Muscle of leg (tissue), 16 donors: ENCODE results near the gene RPUSD2. TPM values are rescaled to one million over a fixed set of nuclear protein-coding genes. Genes with fewer than 3 reads are reported as not detected.
A peak's percentile ranks its signal among the peaks of the same experiment; 100 is the strongest.

Source experiments
- DNase-seq: peaks from one replicate; pipeline ENCODE4 v3.0.0; 2013
- H3K27ac ChIP-seq: one replicate; pipeline ENCODE4 v1.5.1; 2013; ENCODE audit warnings: mild to moderate bottlenecking, low read length, control low read depth
- H3K27me3 ChIP-seq: one replicate; pipeline ENCODE4 v1.6.1; 2013; ENCODE audit warnings: low read length; ENCODE audit not compliant: control insufficient read depth, insufficient read depth
- H3K36me3 ChIP-seq: one replicate; pipeline ENCODE4 v1.6.1; 2013; ENCODE audit warnings: low read length; ENCODE audit not compliant: control insufficient read depth, insufficient read depth
- H3K4me1 ChIP-seq: one replicate; pipeline ENCODE4 v1.6.1; 2013; ENCODE audit warnings: low read length; ENCODE audit not compliant: control insufficient read depth, insufficient read depth
- H3K4me3 ChIP-seq: one replicate; pipeline ENCODE4 v1.5.1; 2013; ENCODE audit warnings: low read length, control low read depth
- H3K9me3 ChIP-seq: replicated peaks from 2 replicates; pipeline ENCODE4 v1.6.1; 2013; ENCODE audit warnings: low read depth, low read length; ENCODE audit not compliant: control insufficient read depth
- WGBS: methylation state at CpG from one replicate; pipeline ENCODE4 v1.1.5; 2013; ENCODE audit warnings: missing lambda C conversion rate; ENCODE audit not compliant: insufficient coverage; 5-methylcytosine and 5-hydroxymethylcytosine counted together
- long read RNA-seq, 11 donors: transcript quantifications; one replicate each; lab custom pipeline, GENCODE V29; 2026
- polyA plus RNA-seq, 8 donors: library from polyadenylated mRNA; unstranded; fragments of 120-200 nt; gene quantifications; one replicate each; pipeline versions ENCODE4 v1.2.1 to v1.2.3, GENCODE V29; 2013; ENCODE audit warnings: inconsistent platforms in 1 of 8, low replicate concordance in 1 of 8; ENCODE audit not compliant: insufficient read length in 8 of 8, insufficient read depth in 1 of 8
- total RNA-seq: library from RNA; stranded (reverse); fragments of 120-200 nt; gene quantifications from one replicate; pipeline ENCODE4 v1.2.4, GENCODE V29; 2013

The RPUSD2 gene
- 11.0 TPM for total RNA-seq
- 10 to 100 TPM in 5 of 8 donors, 1 to 10 TPM in 3; 8.7 to 12.0 (median 10.8) TPM for polyA plus RNA-seq
- long read RNA-seq, donor 1, partial matches to known transcripts = 0 of 4 reads
- long read RNA-seq, donor 1, other reads (novel, unspliced or antisense) = 0 of 4 reads
- long read RNA-seq, donor 2, partial matches to known transcripts = 0 of 1 reads
- long read RNA-seq, donor 2, other reads (novel, unspliced or antisense) = 0 of 1 reads
- long read RNA-seq, donor 3, transcript RPUSD2-201 (3 exons, 2,358 nt) = major isoform, 5 of 9 reads
- long read RNA-seq, donor 3, partial matches to known transcripts = 0 of 9 reads
- long read RNA-seq, donor 3, other reads (novel, unspliced or antisense) = 0 of 9 reads
- long read RNA-seq, donor 4, transcript RPUSD2-203 (1 exons, 631 nt) = major isoform, 5 of 9 reads
- long read RNA-seq, donor 4, partial matches to known transcripts = 0 of 9 reads
- long read RNA-seq, donor 4, other reads (novel, unspliced or antisense) = 0 of 9 reads
- long read RNA-seq, donor 5, partial matches to known transcripts = 0 of 6 reads
- long read RNA-seq, donor 5, other reads (novel, unspliced or antisense) = 0 of 6 reads
- long read RNA-seq, donor 6, partial matches to known transcripts = 0 of 5 reads
- long read RNA-seq, donor 6, other reads (novel, unspliced or antisense) = 0 of 5 reads
- long read RNA-seq, donor 7, partial matches to known transcripts = 0 of 4 reads
- long read RNA-seq, donor 7, other reads (novel, unspliced or antisense) = 0 of 4 reads
- long read RNA-seq, donor 8, partial matches to known transcripts = 0 of 4 reads
- long read RNA-seq, donor 8, other reads (novel, unspliced or antisense) = 0 of 4 reads
- long read RNA-seq, donor 9, partial matches to known transcripts = 0 of 1 reads
- long read RNA-seq, donor 9, other reads (novel, unspliced or antisense) = 0 of 1 reads
- long read RNA-seq, donor 10, partial matches to known transcripts = 0 of 3 reads
- long read RNA-seq, donor 10, other reads (novel, unspliced or antisense) = 0 of 3 reads
- long read RNA-seq, donor 11, partial matches to known transcripts = 0 of 5 reads
- long read RNA-seq, donor 11, other reads (novel, unspliced or antisense) = 0 of 5 reads

- H3K4me1 ChIP-seq = peaks cover 15% of the 10 kb centered on the region
- H3K9me3 ChIP-seq = no peaks in the 10 kb centered on the region
- under 1% methylated on average over 56 of the region's 62 CpGs for WGBS
- peak; percentile 97 for DNase-seq
- H3K27me3 ChIP-seq = no peaks in the 10 kb centered on the region
- peak within 1 kb of the TSS; percentile 85 for H3K4me3 ChIP-seq
- peaks cover 24% of the 10 kb centered on the region for H3K36me3 ChIP-seq
- peak within 1 kb of the TSS; percentile 89 for H3K27ac ChIP-seq
Observed at GRCh38 chr15:40569129-40569953, at the start of gene RPUSD2. TSS of gene RPUSD2 (plus strand) at chr15:40569299. CDS start at chr15:40569338, 39 bp downstream.

GRCh38 chr15:40523611-40524010 is 45.5 kb upstream of the RPUSD2 start:
- H3K9me3 ChIP-seq = no peaks in the 10 kb centered on the region
- H3K36me3 ChIP-seq = no peaks in the 10 kb centered on the region
- no peak for DNase-seq
- H3K27ac ChIP-seq = no peak overlapping the region
- no peaks in the 10 kb centered on the region for H3K27me3 ChIP-seq
- no peak overlapping the region for H3K4me3 ChIP-seq
- peaks cover 2% of the 10 kb centered on the region for H3K4me1 ChIP-seq

GRCh38 chr15:40525855-40526254 is 43.2 kb upstream of the RPUSD2 start:
- Histone ChIP-seq H3K4me1 (no peaks in the 10 kb centered on the region), H3K27me3 (no peaks in the 10 kb centered on the region), H3K4me3 (no peak overlapping the region), H3K9me3 (no peaks in the 10 kb centered on the region), H3K27ac (no peak overlapping the region), H3K36me3 (no peaks in the 10 kb centered on the region)
- 93% methylated on average over 2 of the region's 3 CpGs for WGBS
- DNase-seq = no peak

GRCh38 chr15:40528801-40529200 is 40.3 kb upstream of the RPUSD2 start:
- Histone ChIP-seq H3K4me1 (no peaks in the 10 kb centered on the region), H3K36me3 (no peaks in the 10 kb centered on the region), H3K4me3 (no peak overlapping the region), H3K9me3 (no peaks in the 10 kb centered on the region), H3K27me3 (no peaks in the 10 kb centered on the region), H3K27ac (no peak overlapping the region)
- DNase-seq = no peak
- WGBS = 92% methylated on average over 5 of the region's 6 CpGs

GRCh38 chr15:40533763-40534364 is 35.2 kb upstream of the RPUSD2 start:
- no CpG with 5 or more reads among the region's 4 CpGs for WGBS
- H3K9me3 ChIP-seq = no peaks in the 10 kb centered on the region
- no peak overlapping the region for H3K4me3 ChIP-seq
- no peaks in the 10 kb centered on the region for H3K36me3 ChIP-seq
- H3K27me3 ChIP-seq = no peaks in the 10 kb centered on the region
- no peak overlapping the region for H3K27ac ChIP-seq
- peaks cover 20% of the 10 kb centered on the region for H3K4me1 ChIP-seq
- DNase-seq = no peak

- Histone ChIP-seq H3K4me1 (peaks cover 24% of the 10 kb centered on the region), H3K9me3 (no peaks in the 10 kb centered on the region), H3K36me3 (no peaks in the 10 kb centered on the region), H3K27ac (no peak overlapping the region), H3K4me3 (no peak overlapping the region), H3K27me3 (no peaks in the 10 kb centered on the region)
- DNase-seq = no peak
- WGBS = 67% methylated on average over 1 of the region's 5 CpGs
Observed at GRCh38 chr15:40534371-40534770, 34.7 kb upstream of the RPUSD2 start.

GRCh38 chr15:40536501-40536900 is 32.6 kb upstream of the RPUSD2 start:
- no peaks in the 10 kb centered on the region for H3K36me3 ChIP-seq
- no peak overlapping the region for H3K4me3 ChIP-seq
- peak; percentile 65 for DNase-seq
- 28% methylated on average over 4 of the region's 5 CpGs for WGBS
- peaks cover 25% of the 10 kb centered on the region for H3K4me1 ChIP-seq
- H3K27ac ChIP-seq = peak overlapping the region; percentile 55
- no peaks in the 10 kb centered on the region for H3K27me3 ChIP-seq
- no peaks in the 10 kb centered on the region for H3K9me3 ChIP-seq

- Histone ChIP-seq H3K27me3 (no peaks in the 10 kb centered on the region), H3K27ac (no peak overlapping the region), H3K9me3 (no peaks in the 10 kb centered on the region), H3K36me3 (no peaks in the 10 kb centered on the region), H3K4me1 (peaks cover 25% of the 10 kb centered on the region), H3K4me3 (no peak overlapping the region)
- DNase-seq = no peak
- WGBS = 39% methylated on average over 5 of the region's 6 CpGs
Observed at GRCh38 chr15:40538976-40539375, 30.1 kb upstream of the RPUSD2 start.

GRCh38 chr15:40543082-40543481 is 26.0 kb upstream of the RPUSD2 start:
- no peaks in the 10 kb centered on the region for H3K9me3 ChIP-seq
- DNase-seq = no peak
- peaks cover 11% of the 10 kb centered on the region for H3K36me3 ChIP-seq
- no peak overlapping the region for H3K4me3 ChIP-seq
- no peak overlapping the region for H3K27ac ChIP-seq
- H3K27me3 ChIP-seq = no peaks in the 10 kb centered on the region
- 94% methylated on average over 3 of the region's 3 CpGs for WGBS
- peaks cover 7% of the 10 kb centered on the region for H3K4me1 ChIP-seq
